ENCODE data around the gene ELMOD1.

Gene ELMOD1

DNA sequence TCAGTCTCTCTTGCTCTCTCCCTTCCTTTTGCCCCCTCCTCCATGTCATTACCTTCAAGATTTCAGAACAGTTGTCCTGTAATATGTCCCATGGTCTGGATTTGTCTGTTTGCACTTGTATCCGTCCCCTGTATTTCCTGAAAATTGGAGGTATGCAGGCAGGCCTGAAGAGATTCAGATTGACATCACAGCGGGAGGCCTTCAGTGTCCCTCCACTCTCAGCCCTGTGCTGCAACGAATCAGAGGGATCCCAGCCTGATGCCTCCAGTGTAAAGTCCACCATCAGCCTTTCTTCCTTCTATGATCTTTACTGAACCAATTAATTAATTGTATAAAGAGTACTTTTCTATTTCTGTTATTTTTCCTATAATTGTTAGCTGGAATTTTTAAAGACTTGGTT, 57.3 kb downstream of the ELMOD1 start:
- no peak for ATAC-seq
- TF ChIP-seq ISL1 (CRISPR knock-in tag; IDR thresholded peaks at IDR 0.05) (no peak), ZNF565 (CRISPR knock-in tag; conservative IDR thresholded peaks at IDR 0.05; ENCODE audit: low read depth) (no peak), ZFP30 (CRISPR knock-in tag; IDR thresholded peaks at IDR 0.05) (no peak), OSR1 (CRISPR knock-in tag; IDR thresholded peaks at IDR 0.05) (no peak), ZNF70 (CRISPR knock-in tag; IDR thresholded peaks at IDR 0.05) (no peak), RARB (CRISPR knock-in tag; IDR thresholded peaks at IDR 0.05) (no peak), GLIS3 (CRISPR knock-in tag; IDR thresholded peaks at IDR 0.05) (no peak), ZC3H10 (CRISPR knock-in tag; IDR thresholded peaks at IDR 0.05) (no peak), ZNF8 (CRISPR knock-in tag; IDR thresholded peaks at IDR 0.05) (no peak), PATZ1 (CRISPR knock-in tag; IDR thresholded peaks at IDR 0.05; ENCODE audit: borderline replicate concordance) (no peak), TOX (CRISPR knock-in tag; IDR thresholded peaks at IDR 0.05; ENCODE audit: borderline replicate concordance) (no peak), CREB5 (CRISPR knock-in tag; IDR thresholded peaks at IDR 0.05; ENCODE audit: low read depth) (no peak)

- ATAC-seq, result no peak
Observed at GRCh38 chr11:107651672-107652071, 60.7 kb downstream of the ELMOD1 start.

More at GRCh38 chr11:107651672-107652071, 60.7 kb downstream of the ELMOD1 start:
- TF ChIP-seq, protein P1, sequence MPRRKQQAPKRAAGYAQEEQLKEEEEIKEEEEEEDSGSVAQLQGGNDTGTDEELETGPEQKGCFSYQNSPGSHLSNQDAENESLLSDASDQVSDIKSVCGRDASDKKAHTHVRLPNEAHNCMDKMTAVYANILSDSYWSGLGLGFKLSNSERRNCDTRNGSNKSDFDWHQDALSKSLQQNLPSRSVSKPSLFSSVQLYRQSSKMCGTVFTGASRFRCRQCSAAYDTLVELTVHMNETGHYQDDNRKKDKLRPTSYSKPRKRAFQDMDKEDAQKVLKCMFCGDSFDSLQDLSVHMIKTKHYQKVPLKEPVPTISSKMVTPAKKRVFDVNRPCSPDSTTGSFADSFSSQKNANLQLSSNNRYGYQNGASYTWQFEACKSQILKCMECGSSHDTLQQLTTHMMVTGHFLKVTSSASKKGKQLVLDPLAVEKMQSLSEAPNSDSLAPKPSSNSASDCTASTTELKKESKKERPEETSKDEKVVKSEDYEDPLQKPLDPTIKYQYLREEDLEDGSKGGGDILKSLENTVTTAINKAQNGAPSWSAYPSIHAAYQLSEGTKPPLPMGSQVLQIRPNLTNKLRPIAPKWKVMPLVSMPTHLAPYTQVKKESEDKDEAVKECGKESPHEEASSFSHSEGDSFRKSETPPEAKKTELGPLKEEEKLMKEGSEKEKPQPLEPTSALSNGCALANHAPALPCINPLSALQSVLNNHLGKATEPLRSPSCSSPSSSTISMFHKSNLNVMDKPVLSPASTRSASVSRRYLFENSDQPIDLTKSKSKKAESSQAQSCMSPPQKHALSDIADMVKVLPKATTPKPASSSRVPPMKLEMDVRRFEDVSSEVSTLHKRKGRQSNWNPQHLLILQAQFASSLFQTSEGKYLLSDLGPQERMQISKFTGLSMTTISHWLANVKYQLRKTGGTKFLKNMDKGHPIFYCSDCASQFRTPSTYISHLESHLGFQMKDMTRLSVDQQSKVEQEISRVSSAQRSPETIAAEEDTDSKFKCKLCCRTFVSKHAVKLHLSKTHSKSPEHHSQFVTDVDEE (CRISPR knock-in tag; IDR thresholded peaks at IDR 0.05), result no peak
- TF ChIP-seq POU6F1 (CRISPR knock-in tag; IDR thresholded peaks at IDR 0.05; ENCODE audit: borderline replicate concordance, low read depth), result no peak
- no peak for TF ChIP-seq TCF4 (CRISPR knock-in tag; IDR thresholded peaks at IDR 0.05; ENCODE audit: borderline replicate concordance)
- no peak for TF ChIP-seq TOX (CRISPR knock-in tag; IDR thresholded peaks at IDR 0.05; ENCODE audit: borderline replicate concordance)
- TF ChIP-seq, protein P2, sequence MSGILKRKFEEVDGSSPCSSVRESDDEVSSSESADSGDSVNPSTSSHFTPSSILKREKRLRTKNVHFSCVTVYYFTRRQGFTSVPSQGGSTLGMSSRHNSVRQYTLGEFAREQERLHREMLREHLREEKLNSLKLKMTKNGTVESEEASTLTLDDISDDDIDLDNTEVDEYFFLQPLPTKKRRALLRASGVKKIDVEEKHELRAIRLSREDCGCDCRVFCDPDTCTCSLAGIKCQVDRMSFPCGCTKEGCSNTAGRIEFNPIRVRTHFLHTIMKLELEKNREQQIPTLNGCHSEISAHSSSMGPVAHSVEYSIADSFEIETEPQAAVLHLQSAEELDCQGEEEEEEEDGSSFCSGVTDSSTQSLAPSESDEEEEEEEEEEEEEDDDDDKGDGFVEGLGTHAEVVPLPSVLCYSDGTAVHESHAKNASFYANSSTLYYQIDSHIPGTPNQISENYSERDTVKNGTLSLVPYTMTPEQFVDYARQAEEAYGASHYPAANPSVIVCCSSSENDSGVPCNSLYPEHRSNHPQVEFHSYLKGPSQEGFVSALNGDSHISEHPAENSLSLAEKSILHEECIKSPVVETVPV (CRISPR knock-in tag; IDR thresholded peaks at IDR 0.05), result no peak
- no peak for TF ChIP-seq CSDC2 (CRISPR knock-in tag; IDR thresholded peaks at IDR 0.05)
- no peak for TF ChIP-seq OSR1 (CRISPR knock-in tag; IDR thresholded peaks at IDR 0.05)
- TF ChIP-seq PATZ1 (CRISPR knock-in tag; IDR thresholded peaks at IDR 0.05; ENCODE audit: borderline replicate concordance), result no peak
- no peak for TF ChIP-seq CREB5 (CRISPR knock-in tag; IDR thresholded peaks at IDR 0.05; ENCODE audit: low read depth)
- TF ChIP-seq ZNF70 (CRISPR knock-in tag; IDR thresholded peaks at IDR 0.05), result no peak
- TF ChIP-seq ZFP3 (CRISPR knock-in tag; IDR thresholded peaks at IDR 0.05), result no peak
- no peak for TF ChIP-seq ESRRG (CRISPR knock-in tag; IDR thresholded peaks at IDR 0.05)
- no peak for TF ChIP-seq BACH2 (CRISPR knock-in tag; IDR thresholded peaks at IDR 0.05; ENCODE audit: borderline replicate concordance)
- no peak for TF ChIP-seq ZNF565 (CRISPR knock-in tag; conservative IDR thresholded peaks at IDR 0.05; ENCODE audit: low read depth)
- TF ChIP-seq GLIS3 (CRISPR knock-in tag; IDR thresholded peaks at IDR 0.05), result no peak
- TF ChIP-seq RARB (CRISPR knock-in tag; IDR thresholded peaks at IDR 0.05), result no peak
- no peak for TF ChIP-seq PPARA (CRISPR knock-in tag; IDR thresholded peaks at IDR 0.05; ENCODE audit: borderline replicate concordance)
- TF ChIP-seq ZC3H10 (CRISPR knock-in tag; IDR thresholded peaks at IDR 0.05), result no peak
- TF ChIP-seq ISL1 (CRISPR knock-in tag; IDR thresholded peaks at IDR 0.05), result no peak
